Heart left ventricle (tissue), 13 donors: Measurements from ENCODE around the gene TBC1D12.

Experiments
- CTCF ChIP-seq, 12 donors: fragments of 200-600 bp; sonication (generic) in 4 of 12; IDR thresholded peaks; one replicate each; pipeline versions ENCODE4 v1.5.0 to v1.8.0; 2018 to 2022; ENCODE audit warnings: antibody characterized with exemption in 12 of 12, mild to moderate bottlenecking in 5 of 12
- POLR2A ChIP-seq, 2 donors: fragments of 450-650 bp; IDR thresholded peaks; one replicate each; pipeline ENCODE4 v1.6.1; 2017; ENCODE audit warnings: antibody characterized with exemption in 2 of 2, mild to moderate bottlenecking in 2 of 2, moderate library complexity in 2 of 2
- donor health status: ischemic (EF 13 %, LVEDD 7.1; RV severe dilation, severe dysfunction).
- donor health status: DM: no; HTN: yes; CAD: no.
- donor health status: DM: no; HTN: no; CAD: no.
- donor health status: ischemic (EF 25% LVEDD 6.9; RV normal size, moderate dysfunction).
- donor health status: ischemic (EF 25% LVEDD 5.7; RV mildly dilated, moderate dysfunction).
- donor health status: ischemic (EF 35%, LVEDD 5.7; RV mildly dilated, moderate dysfunction).
- donor health status: nonischemic (EF 11% LVEDD 7.7; RV severe dilation, severe dysfunction).
- donor health status: DM: yes; HTN: yes; CAD: no.
- donor health status: PGD.
- donor health status: ischemic (EF 29% LVEDD 5.4; RV normal size, mild dysfunction).
- donor health status: nonischemic (EF 23%, LVEDD 6.1; RV moderate dilation, normal function).

- TF ChIP-seq CTCF (IDR thresholded peaks at IDR 0.05): no peak
- TF ChIP-seq POLR2A (IDR thresholded peaks at IDR 0.05): no peak
Observed at GRCh38 chr10:94412449-94412848, 10.1 kb downstream of the TBC1D12 start.
